HG03432 (cell line): ENCODE data around the gene MAPK8IP1.

ENCODE experiments used
- ATAC-seq: cut with Tn5 transposase; IDR thresholded peaks from one replicate; pipeline ENCODE4 v1.9.1; 2021; ENCODE audit warnings: mild to moderate bottlenecking, moderate library complexity; ENCODE audit not compliant: unreplicated experiment

Gene MAPK8IP1

DNA sequence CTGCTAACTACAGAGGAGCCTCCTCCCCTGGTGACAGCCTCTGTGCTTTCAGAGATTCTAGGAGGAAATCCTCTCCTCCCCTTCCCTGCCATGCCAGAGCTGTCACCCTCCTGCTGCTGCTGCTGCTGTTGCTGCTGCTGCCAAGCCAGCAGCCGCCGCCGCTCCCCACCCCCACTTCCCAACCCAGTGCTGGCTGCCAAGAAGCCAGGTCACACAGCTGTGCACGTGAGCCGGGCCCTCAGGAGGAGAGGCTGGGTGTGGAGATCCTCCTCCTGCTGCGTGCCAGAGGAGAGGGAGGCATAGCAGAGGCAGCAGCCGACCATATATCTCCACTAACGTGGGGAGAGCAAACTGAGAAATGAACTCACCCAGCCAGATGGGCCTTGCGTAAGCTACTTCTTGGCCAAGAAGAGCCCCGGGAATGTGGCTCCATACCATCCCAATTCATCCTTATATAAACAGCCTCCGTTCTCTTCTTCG, 25.8 kb upstream of the MAPK8IP1 start:
- ATAC-seq = no peak

DNA sequence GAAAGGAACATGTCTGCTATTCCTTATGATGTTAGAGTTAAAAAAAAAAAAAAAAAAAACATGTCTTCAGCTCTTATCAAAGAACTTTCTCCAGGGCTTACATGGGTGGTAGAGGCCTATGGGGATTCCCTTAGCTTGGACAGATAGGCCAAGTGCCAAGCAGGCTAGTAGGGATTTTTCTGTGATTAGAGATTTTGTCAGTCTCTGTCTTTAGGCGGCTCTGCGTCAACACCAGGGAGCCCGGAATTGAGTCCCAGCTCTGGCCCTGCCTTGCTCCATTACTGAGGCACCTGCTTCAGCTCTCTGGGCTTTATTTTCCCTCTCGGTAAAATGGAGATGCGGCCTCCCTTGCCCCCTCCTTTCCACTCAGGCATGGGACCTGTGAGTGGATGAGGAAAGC, 25.1 kb upstream of the MAPK8IP1 start:
- ATAC-seq = no peak

DNA sequence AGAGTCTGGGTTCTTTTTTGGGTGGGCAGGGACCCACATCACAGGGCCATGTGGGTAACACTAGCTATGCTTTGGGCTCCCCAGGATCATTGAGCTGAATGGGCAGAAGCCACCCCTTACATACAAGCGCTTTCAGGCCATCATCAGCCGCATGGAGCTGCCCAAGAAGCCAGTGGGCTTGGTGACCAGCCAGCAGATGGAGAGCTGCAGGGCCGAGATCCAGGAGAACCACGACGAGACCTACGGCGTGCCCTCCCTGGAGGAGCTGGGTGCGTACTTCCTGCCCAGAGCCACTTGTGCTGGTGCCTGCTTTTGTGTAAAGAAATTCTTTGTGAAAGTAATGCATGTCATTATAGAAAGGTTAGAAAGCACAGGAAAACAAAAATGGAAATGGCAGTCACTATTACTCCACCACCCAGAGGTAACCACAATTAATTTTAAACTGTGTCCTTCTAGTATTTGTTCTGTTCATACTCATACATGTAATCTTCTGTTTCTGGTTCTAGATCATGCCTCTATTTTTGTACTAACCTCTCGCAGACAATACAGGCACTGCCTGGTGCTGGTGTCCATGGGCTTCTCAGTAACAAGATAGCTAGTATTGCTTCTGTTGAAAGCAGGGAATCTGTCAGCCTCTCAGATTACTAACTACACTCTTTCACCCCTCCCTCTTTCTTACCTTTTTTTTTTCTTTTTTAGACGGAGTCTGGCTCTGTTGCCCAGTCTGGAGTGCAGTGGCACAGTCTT, 24.5 kb upstream of the MAPK8IP1 start:
- ATAC-seq = no peak

DNA sequence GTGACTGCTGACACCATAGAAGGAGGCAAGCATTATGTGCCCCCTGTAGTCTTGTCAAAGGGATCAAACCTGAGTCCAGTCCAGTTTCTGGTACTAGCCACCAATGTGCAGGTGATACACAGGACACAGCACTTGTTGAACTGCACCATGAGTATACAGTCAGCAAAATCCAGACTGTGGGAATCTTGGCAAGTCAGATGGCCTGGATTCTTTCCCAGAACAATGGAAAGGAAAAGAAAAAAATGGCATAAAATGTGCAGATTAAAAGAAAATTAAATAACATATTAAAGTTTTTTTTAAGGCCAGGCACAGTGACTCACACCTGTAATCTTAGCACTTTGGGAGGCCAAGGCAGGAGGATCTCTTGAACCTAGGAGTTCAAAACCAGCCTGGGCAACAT, 21.4 kb upstream of the MAPK8IP1 start:
- ATAC-seq = no peak

DNA sequence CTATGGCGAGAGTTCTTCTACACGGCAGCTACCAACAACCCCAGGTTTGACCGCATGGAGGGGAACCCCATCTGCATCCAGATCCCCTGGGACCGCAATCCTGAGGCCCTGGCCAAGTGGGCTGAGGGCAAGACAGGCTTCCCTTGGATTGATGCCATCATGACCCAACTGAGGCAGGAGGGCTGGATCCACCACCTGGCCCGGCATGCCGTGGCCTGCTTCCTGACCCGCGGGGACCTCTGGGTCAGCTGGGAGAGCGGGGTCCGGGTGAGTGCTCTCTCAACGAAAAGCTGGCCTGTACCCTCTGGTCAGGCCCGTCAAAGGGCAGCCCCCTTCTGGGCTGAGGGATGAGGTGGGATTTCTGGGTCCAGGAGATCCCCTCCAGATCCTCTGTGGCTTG, 15.9 kb upstream of the MAPK8IP1 start:
- no peak for ATAC-seq

DNA sequence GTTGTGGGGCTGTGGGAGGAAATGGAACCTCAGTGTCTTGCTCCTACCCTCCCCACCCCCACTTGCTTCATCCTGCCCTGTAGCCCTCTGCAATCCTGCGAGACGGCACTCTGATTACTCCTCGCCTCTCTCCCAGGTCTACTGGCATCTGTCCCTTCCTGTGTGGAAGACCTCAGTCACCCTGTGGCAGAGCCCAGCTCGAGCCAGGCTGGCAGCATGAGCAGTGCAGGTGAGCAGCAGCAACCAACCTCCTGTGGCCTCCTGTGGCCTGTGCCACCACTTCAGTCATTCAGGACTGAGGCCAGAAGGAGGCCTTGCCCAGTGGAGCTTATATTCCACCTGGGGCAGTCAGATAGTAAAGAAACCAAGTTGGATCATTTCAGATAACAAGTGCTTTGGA, 14.7 kb upstream of the MAPK8IP1 start:
- ATAC-seq = no peak

DNA sequence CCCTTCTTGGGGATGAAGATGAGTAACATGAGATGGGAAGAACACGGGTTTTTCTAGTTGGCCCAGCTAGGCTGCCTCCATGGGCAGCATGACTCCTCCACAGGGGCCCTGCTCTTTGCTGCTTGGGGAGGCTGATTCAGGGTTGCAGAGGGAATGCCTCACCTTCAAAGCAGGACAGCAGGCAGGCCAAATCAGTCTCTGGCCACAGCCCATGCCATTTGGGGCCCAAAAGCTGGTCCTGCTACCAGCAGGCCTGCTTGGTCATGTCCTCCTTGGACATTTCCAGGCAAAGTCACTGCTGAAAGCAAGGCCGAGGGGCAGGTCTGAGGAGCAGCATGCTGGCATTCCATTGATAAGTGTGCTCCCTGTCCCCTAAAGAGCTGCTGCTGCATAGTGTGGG, 13.8 kb upstream of the MAPK8IP1 start:
- ATAC-seq = no peak

DNA sequence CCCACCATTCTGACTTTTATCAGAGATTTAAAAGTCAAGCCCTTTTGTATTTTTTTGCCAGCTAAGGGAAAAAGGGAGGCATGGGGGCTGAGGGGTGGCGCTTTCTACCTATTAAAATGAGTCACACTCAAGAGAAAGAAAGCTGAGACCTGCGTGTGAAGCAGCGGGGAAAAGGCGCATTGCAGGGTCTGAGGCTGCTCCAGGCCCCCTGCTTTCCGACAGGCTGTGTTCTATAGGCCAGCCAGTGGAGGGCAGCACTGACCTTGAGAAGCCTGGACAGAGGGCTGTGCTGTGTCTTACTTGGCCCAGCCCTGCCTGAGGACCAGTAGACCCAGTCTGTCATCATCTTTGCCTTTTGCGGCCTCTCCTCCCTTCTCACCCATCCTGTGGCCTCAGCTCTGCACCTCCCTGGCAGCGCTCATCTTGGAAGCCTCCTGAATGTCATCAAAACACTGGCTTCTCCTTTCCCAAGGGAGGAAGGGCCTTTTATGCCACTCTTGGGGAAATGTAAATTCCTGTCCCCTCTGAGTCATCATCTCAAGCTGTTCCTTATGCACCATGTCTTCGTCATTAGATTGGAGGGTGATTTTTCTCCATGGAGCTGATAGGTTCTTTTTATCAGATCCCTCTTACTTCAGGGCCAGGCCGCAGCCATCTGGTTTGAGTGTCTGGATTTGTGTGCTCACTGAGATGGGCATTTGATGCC, 12.6 kb upstream of the MAPK8IP1 start:
- no peak for ATAC-seq

DNA sequence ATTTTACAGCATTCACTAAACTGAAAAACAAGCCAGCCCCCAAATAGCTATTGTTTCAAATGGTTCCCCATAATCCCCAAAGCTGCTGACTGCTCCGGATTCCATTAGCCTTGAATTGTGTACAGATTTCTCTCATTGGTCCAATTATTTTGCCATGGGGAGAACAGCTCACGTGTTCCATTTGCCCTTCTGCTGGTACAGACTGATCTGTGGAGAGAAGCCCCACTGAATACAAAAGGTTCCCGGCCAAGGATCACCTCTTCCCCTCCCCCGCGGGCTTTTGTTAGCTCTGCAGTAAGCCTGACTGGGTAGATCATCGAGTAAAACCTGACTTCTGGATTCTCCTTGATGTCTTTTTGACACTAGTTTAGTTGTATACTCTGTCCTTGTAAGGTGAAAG, 9.1 kb upstream of the MAPK8IP1 start:
- ATAC-seq = no peak

DNA sequence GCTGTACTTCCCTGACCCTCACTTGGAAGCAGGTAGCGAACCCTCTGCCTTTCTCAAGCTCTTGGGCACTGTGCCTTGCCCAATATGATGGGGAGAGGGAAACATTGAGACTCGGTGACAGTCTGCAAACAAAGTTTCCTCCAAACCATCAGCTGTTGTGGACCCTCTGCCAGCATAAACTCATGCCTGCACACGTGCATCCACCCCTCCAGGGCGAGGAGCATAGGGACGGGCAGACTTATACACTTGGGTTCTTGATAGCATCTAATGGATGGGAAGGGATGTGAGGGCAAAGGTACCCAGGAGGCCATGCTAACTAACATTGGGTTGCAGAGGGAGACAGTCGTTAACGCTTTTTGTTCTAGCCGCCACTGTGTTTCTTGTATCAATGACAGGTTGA, 8.2 kb upstream of the MAPK8IP1 start:
- no peak for ATAC-seq

DNA sequence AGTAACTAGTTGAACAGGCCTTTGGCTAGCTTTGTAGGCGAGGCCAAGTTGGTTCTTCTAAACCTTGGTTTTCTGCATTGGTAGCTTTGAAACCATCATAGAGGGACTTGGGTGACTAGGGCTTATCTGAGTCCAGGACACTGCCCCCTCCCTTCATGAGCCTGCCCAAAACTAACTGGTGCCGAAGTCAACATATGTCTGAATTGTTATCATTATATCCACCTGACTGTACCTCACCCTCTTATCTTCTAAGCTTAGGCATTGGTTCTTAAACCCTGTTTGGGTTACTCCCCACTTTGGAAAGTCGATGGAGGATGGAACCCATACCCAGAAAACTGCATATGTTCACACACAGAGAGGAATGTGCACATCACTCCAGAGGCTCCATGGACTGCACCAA, 7.6 kb upstream of the MAPK8IP1 start:
- no peak for ATAC-seq

DNA sequence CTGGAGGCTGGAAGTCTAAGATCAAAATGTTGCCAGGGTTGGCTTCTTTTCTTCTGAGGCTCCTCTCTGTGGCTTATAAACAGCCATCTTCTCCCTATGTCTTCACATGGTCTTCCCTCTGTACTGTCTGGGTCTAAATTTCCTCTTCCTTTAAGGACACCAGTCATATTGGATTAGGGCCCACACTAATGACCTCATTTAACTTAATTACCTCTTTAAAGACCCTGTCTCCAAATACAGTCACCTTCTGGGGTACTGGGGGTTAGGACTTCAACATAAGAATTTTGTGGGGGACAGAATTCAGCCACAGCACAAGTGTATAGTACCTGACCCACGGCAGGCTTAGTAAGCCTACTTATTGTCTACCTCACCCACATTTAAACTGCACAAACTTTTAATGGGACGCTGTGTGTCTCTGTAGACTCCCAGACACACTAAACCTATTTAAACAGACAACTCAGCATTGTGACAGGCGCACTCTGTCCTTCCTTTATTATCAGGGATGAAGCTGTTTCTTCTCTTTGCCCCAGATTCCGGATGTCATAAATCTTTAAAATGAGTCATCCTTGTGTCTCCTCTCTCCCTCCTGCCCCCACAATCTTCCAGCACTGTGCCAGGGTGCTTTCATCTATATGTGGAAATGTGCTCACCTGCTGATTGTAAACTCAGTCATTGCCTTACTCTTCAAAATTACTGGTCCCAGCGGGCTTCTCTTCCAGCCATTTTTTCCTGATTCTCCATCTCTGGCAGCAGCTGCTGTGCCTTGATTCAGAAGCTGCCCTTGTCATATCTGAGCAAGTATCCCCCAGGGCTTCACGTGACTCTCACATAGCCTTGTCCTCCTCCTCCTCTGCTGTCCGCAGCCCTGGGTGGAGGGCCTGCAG, 5.4 kb upstream of the MAPK8IP1 start:
- no peak for ATAC-seq

DNA sequence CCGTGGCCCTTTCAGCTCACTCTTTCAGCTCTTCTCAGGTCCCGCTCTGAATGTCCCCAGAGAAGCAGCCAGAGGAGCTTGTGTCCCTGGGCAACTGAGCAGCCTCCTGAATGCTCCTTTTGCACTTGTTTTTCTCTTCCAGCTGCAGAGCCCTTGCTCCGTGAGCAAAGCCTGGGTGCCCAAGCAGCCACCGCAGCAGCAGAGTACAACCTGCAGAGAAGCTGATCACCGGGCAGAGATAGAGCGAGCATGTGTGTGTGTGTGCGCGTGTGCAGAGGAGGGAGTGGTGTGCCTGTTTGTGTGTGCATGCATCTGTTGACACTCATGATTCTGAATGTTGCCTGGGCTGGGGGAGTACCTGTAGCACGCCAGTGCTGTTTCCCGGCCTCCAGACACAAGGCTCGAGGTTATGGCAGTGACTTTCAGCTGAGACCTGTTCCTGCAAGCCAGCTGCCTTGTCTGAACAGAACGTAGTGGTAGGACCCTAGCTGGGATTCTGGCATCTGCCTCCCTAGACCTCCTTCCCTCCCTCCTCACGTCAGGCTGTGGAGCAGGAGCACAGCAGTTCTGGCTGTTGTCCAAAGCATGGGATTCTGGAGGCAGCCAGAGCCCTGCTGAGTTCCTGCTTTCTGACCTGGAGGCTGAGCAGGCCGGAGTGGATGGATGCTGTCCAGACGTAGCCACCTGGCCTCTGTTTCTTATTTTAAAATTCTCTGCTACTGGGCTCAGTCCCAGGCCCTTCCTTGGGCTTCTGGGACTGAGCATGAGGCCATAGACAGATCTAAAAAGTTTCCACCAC, 4.5 kb upstream of the MAPK8IP1 start:
- no peak for ATAC-seq

DNA sequence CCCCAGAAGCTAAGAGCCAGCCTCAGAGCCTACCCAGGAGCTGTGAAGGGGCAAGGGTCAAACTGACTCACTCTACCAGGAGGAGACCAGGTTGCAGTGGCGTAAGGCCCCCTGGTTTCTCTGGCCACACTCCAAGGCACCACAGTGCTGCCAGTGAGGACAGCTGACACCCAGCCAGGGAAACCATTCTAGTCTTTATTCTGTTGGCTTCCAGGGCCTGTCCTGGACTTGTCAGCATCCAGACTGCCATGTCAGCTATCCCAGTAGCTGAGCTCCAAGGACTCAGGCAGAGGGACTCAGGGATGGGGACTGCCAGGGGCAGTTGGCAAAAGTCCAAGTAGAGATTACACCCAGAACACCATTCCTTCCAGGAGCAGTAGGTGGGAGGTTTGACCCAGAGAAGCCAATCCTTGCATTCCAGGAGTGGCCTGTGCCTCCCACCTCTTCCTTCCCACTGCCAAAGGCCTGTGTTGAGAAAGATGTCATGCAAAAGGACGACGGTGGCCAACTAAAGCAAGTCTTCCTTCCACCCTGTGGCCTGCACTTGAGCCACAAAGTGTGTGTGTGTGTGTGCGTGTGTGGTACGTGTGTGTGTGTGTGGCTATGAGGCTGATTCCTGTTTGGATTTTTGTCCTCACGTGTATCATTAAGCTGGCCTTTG, 3.6 kb upstream of the MAPK8IP1 start:
- no peak for ATAC-seq

DNA sequence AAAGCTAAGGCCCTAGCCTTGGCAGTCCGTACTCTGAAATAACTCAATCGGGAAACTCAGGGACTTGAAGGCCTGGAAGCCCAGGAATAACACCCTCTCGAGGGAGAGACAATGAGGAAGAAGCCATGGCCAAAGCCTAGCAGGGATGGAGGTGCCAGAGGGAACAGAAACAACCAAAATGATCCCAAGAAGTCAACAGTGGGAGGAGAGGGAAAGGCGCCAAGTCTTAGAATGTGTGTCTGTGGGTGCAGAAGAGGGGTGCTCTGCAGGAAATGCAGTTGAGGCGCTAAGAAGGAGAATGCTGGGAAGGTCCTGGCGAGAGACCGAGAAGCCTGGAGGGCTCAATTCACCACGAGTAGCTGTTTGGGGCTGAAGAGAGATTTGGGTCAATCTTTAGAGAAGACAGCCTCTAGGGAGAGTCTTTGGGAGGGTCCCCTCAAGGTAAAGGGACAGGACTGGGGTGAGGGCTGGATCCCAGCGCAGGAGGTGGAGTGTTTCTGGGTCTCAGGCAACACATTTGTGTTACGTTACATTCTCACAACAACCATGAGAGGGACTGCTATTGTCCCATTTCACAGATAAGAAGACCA, 760 bp upstream of the MAPK8IP1 start:
- no peak for ATAC-seq

DNA sequence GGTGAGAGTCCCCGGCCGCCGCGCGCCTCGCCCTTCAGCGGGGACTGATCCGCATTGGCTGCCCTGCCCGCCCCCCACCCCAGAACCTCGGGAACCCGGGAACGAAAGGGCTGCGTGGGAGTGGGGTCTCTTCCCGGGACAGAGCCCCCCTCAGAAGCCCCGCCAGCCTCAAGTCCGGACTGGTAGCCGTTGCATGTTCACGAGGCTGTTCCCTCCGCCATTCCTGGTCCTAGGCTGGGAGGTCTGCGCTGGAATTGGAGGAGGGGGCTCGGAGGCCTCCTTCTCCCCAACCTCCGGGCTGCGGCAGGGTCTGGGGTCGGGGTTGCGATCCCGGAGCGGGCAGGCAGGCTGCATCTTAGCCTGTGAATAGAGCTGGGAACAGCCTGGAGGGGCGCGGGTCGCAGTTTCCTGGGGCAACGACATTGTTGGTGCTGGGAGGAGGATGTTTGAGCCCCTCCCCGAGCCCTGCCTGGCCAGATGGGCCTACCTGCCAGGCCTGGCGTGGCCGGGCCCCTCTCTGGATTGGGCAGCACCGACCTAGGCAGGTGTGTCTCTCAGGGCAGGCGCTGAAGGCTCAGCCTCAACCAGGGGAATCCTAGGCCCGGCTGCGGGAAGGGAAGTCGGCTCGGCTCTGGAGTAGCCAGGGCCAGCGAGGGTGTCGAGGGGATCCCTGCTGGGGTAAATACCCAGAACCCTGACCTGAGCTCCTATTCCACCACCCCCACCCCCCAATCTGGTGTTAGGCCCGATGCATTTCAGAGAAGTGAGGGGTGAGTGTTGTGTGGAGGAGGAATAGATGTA, 670 bp downstream of the MAPK8IP1 start:
- ATAC-seq = no peak

DNA sequence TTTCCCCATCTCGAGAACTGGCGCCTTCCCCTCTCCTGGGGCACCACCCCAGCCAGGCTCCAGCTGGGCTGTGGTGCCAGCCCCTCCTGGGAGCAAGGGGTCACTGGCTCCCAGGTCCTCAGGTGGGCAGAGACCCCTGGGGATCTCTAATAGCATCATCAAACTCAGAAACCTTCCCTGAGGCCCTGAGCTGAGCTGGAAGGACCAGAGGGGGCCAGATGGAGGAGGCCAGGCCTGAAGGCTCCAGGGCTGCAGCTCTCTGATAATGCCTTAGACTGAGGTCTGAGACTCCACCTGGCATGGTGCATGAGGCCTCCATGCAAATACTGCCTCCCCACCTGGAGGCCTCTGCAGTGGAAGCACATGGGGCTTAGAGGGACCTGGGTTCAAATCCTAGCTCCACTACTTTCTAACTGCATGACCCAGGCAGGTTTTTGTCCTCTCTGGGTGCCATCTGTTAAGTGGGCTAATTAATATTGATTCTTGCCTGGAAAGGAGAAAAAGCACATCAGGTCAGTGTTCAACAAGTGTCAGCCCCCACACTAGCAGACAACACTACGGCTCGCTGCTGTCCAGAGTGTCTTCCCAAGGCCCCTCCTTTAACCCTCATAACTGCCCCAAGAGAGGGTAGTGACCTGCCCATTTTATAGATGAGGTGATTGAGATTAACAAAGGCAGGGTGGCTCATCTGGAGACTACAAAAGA, 1.5 kb downstream of the MAPK8IP1 start:
- no peak for ATAC-seq

DNA sequence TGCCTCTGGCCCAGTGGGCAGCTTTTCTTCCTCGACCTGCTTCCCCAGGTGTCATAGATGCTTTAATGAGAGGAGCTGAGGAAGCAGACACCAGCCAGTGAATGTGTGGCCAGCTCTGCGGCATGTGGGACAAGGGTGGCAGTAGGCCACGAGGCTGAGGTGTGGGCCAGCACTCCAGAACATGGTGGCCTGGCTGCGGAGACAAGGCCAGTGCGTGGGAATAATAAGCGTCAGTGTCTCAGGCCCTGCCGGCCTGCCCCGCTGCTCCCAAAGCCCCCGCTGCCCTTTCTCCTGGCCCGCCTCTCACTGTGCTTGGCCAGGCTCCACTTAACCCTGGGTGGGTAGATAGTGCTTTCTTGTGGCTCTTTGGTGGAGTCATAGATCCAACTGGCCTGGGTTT, 2.1 kb downstream of the MAPK8IP1 start:
- ATAC-seq = no peak
